Epidermal melanocyte (primary cell): ENCODE results near the gene LETMD1.
A peak's percentile ranks its signal among the peaks of the same experiment; 100 is the strongest.

Source experiments
- DNase-seq: peaks from one replicate; pipeline ENCODE4 v3.0.0; 2011; ENCODE audit warnings: low spot score; ENCODE audit not compliant: insufficient read length

The LETMD1 gene

DNA sequence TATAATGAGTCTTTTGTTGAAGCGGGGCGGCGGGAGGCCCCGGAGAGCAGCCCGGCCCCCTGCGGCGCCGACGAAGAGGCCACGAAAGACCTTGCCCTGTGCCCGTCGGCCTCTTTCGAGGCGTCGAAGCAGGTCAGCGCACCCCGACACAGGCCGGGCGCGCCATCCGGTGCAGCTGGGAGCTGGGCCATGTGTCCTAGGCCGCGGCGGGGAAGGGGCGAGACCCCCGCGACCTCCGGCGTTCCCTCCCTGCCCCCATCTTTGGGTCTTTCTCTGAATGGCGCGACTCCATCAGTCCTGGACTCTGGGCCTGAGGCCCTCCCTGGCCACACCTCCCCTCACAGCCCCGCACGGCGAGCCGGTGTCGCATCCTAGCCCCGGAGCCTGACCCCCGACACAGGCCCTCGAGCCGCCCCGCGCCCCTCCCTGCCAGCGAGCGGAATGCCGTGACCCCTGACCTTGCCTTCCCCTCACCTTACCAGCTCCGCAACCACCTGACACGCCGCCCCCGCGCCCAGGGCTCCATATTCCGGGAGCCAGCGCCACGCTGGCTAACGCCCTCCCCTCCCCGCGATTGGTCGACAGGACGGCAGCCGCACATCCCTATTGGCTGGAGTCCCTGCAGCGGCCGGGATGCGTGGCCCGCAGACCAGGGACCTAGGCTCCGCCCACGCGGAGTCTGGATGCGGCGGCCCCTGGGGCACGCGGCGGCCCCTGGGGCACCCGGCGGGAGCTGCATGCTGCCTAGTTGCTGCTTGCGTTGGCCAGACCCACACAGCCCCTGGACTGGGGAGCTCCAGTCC, 22.1 kb upstream of the LETMD1 start, which contains the start of gene SLC11A2:
Gene SLC11A2, minus strand, starts transcription at position 549 of the 803 bp plus-strand sequence. CDS start 15,656 bp downstream, outside the sequence.
- DNase-seq = peak; percentile 85

DNA sequence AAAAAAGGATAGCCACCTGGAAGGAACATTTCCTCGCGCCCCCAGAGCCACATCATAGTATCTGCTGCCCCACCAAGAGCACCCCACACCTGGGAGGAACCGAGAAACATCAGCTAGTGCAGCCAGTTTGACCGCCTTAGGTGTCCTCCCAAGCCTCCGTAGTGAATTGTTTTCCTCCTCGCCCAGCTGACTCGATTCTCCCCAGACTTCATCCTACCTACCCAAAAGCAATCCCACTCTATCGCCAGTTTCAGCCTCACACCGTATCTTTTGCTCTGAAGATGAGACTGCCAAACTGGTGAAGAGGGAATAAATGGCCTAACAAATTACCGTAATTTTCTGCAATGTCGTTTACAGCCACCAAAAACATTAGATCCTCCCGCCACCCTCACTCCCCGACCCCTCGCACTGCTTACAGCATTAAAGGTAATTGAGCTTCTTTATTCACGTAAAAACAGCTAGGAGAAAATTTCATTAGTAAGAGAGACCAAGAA, 20.7 kb upstream of the LETMD1 start:
- no peak for DNase-seq

DNA sequence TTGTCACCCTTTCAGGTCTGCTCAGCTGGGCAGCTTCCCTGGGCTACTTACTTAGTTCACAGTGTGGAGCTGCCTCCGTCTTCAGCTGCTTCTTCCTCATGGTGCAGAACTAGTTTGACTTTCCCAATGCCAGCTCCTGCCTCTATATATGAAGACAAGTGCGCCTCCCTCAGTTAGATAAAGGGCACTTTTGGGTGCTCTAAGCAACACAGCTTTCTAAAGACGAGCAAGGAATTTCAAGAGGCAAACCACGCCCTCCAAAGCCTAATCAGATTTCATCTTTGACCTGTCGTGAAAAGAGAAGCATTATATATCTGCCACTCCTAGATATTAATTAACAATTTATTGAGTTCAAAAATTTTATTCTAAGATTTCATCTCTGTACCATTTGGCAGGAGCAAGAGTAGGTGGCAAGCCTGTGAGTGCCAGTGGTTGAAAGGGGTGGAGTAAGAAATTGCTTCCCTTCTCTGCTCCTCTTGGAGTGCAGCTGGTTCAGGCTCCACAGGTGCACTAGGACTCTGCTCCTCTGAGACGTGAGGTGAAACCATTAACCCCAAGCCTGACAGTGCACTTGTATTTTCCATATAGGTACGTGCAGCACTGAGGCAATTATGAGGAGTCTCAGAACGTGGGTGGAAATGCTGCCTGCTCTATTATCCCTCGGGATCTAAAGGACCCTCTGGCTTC, 19.9 kb upstream of the LETMD1 start:
- no peak for DNase-seq

DNA sequence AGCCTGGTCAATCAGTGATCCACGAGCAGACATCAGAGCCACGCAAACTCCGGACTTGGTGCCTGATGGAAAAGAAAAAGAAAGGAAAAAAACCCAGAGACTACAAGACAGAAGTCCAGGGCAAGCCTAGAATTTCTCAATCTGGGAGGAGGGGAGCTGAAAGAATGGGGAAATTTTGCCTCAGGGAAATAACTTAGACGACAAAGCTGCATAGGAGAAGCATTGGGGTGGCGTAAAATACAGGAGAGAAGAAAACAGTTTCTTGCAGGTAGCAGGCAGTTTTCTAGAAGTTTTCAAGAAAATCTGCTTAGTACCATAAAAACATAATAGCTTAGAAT, 19.3 kb upstream of the LETMD1 start:
- no peak for DNase-seq

DNA sequence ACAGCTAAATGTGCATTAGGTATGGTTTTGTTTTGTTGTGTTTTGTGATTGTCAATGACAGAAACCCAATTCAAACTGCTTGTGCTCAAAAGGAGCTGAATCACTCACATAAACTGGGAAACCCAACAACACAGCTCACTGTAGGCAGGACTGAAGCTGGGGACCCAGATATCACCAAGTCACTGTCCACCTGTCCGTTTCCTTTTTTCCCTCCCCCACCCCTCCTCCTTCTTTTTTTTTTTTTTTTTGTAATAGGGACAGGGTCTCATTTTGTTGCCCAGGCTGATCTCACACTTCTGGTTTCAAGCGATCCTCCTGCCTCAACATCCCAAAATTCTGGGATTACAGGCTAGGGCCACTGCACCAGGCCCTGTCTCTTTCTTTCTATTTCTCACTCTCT, 15.1 kb upstream of the LETMD1 start:
- no peak for DNase-seq

DNA sequence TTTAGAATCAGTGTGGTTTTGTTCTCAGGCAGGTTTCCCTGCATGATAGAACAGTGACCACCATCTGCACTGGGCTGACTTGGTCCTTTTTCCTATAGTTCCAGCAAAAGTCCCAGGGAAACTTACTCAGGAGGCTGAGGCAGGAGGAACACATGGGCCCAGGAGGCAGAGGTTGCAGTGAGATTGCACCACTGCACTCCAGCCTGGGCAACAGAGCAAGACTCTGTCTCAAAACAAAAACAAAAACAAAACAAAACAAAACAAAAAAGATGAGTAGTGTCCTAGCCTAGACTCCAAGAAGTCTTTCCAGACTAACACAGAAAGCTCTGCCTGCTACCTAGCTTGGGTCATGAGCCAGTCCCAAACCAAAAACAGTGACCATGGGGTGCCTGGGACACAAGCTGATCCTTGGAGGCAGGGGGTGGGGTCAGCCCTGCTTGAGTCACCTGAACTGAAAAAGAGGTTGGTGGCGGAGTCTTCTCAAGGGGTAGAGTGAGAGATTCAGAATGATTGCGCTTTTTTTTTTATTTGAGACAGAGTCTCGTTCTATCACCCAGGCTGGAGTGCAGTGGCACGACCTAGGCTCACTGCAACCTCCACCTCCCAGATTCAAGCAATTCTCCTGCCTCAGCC, 14.6 kb upstream of the LETMD1 start:
- no peak for DNase-seq

DNA sequence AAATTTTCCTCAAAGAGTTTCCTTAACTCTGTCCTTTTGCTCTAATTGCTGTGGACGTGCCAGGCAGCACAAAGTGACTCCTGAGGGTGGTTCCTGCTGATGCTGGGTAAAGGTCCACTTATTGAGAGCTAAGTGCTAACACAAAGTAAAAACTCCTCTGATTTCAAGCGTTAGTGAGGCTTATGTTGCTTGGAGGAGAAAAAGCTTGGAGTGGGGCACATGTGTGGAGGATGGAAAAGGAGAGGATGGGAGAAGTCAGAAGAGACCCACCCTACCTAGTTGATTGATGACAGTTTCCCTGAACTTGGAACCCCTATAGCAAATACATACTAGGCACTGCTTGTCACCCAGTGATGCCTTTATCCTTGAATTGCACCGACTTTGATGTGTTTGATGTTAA, 11.8 kb upstream of the LETMD1 start:
- DNase-seq = no peak

DNA sequence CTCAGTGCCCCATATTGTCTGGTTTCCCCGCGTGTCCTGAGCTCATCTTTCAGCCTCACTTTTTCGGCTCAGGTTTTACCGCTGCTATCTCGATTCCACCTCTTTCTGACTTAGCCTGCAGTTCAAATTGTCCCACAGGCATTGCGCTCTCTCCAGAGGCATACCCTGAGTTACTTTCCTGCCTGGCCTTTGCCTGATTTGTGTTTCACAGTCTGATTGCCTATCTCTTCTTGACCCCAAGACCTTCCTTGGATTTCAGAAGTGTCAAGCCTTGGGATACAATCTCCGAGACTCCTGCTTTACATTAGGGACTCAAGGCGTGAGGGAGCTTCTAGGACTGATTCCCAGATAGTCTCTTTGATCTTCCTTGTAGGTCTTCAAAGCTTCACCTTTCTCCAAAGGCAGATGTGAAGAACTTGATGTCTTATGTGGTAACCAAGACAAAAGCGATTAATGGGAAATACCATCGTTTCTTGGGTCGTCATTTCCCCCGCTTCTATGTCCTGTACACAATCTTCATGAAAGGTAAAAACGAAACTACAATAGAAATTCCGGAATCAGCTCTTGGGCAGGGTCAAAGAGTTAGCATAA, 629 bp downstream of the LETMD1 start:
- DNase-seq = no peak

DNA sequence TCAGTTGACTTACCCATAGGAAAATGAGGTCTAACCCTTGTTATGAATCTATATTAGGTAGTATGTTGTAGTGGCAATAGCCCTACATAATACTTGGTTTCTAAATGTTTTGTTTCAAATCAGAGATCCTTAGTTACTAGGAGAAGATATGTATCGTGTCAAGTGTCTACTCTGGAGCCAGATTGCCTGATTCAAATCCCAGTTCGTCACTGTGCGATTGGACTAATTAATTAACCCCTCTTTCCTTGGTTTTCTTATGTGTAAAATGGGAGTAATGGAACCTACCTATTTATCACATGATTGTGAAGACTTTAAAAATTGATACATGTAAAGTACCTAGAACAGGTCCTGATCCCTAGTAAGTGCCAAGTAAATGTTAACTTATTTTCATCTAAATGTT, 1.4 kb downstream of the LETMD1 start:
- no peak for DNase-seq

DNA sequence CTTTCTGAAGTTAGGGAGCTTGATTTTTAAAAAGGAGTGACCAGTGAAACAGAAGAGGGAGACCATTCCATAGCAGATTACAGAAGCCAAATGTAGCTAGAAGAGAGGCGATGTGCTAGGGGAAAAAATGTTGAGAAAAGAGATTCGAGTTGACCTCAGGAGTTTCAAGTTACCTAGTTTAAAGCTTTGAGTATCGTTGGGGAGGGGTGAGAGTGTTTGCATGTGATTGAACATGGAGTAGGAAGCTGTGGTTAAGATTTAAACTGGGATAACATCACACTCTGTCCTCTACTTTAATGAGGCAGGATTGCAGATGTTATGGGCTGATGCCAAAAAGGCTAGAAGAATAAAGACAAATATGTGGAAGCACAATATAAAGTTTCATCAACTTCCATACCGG, 3.7 kb downstream of the LETMD1 start:
- DNase-seq = no peak

DNA sequence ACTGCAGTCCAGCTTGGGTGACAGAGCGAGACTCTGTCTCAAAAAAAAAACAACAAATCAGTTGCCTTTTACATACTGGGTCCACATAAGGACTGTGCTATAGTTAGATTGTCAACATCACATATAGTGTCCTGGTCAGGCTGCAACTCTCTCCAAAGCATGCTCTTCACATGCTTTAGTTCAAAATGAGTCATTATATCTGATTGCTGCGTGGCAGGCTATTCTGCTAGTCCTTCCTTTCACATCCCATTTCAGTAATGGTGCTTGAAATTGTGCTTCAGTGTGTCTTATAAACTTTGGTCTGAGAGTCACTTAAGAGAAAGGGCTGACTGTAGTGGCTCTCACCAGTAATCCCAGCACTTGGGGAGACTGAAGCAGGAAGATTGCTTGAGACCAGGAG, 6.9 kb downstream of the LETMD1 start:
- no peak for DNase-seq

DNA sequence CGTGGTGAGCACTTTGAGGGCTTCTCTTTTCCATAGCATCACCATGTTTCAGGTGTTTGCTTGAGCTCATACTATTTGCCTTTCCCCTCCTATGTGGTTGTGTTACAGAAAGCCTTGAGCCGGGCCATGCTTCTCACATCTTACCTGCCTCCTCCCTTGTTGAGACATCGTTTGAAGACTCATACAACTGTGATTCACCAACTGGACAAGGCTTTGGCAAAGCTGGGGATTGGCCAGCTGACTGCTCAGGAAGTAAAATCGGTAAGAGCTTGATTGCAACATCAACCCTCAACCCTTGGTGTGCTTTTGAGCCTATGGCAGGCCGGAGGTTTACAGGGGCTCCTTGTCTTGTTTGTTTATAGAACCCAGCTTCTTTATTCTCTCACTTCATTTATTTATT, 8.1 kb downstream of the LETMD1 start:
- DNase-seq = no peak

DNA sequence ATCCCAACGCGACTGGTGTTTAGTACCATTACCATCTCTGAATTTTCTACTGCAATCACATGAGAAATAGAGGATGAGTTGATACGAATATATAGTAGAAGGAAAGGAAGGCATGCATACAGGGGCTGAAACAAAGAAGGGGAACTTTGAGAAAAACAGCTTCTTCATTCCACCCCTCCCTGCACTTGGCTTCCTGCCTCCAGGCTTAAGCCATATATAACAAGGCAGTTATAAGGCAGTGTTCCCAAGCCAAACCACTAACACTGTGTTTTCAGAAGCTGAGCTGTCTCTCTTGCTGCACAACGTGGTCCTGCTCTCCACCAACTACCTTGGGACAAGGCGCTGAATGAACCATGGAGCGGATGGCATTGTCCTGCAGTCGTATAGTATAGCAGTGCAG, 11.0 kb downstream of the LETMD1 start:
- peak; percentile 49 for DNase-seq

DNA sequence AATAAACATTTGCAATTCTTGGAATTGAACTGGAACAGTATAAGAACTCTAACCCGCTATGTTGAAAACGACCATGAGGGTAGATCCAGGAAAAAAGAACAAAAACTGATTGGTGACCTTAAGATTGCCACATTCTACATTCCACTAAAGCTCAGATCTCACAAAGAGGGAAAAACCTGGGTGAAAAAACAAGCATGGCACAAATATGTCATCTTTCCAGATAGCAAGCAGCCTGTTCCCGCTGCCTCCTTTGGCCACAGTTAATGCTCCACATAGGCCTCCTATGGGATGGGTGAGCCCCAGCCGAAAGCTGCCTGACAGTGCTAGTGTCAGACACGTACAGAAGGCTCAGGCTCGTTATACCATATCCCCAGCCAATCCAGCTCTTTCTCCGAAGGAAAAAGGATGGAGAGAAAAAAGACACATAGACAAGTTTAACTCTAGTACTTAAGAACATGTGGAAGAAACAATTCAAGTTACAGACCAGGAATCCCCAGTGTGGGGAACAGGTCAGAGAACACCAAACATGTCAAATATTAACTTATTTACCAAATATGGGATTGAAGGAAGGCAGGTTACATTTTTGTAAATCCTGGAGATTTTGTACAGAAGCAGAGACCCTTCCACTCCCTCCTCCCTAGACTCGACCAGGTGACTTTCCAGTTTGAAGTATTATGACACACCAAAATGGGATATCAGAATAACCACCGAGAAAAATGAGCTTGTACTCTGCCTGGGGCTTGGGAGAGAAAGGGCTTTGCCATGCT, 14.7 kb downstream of the LETMD1 start:
- DNase-seq = no peak

DNA sequence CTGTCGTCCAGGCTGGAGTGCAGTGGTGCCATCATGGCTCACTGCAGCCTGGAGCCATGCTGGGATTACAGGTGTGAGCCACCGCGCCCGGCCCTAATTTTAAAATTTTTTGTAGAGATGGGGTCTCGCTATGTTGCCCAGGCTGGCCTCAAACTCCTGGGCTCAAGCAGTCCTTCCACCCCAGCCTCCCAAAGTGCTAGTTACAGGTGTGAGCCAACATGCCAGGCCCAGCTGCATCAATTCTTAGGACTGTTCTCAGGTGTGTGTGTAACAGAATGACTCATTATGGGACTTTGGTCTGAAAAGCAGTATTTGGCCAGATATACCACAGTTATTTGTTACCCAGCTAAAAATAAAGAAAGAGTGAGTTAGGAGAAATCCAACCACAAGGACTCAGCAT, 17.4 kb downstream of the LETMD1 start:
- no peak for DNase-seq

DNA sequence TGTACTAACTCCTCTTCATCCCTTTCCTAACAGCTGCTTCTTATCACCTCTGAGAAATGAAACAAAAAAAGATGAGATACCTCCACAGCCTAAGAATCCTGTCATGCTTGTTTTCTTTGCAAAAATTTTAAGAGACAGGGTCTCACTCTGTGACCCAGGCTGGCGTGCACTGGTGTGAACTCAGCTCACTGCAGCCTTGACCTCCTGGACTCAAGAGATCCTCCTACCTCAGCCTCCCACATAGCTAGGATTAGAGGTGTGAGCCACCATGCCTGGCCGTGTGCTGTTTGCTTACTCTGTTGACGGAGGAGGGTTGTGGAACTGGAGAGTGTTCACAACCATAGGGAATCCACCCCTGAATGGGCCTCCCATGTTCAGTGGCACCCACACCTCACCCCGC, 19.1 kb downstream of the LETMD1 start:
- DNase-seq = no peak

DNA sequence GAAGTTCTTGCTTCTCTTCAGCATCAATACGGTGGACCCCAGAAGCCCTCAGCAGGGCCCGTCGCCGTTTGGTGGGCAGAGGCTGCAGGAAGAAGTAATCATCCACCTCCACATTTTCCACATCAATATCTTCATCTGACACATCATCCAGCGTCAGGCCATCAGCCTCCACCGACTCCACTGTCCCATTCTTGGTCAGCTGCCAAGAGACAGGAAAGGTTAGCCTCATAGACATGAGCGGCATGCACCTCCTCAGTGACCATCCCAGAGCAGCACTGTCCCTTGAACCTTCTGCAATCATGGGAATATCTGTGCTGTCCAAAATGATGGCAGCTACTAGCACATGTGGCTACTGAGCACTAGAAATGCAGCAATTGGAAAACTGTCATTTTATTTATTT, 19.6 kb downstream of the LETMD1 start:
- DNase-seq = no peak

DNA sequence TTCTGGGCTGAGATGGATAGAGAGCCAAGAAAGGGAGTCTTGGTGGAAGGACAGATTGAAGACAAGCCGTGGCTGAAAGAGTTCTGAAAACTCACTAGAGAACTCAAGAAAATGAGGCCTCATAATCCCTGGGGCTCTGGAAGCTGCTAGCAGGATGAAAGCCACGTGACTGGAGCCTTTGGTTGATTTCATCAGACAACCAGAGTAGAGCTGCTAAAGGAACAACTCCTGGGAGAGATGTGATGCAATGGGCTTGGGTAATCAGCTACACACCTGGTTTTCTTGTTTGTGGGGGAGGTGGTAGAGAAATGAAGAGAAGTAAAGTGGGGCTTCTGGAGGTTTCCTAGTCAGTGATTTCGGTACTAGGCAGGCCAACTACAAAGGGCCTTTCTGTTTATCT, 21.9 kb downstream of the LETMD1 start:
- DNase-seq = no peak

DNA sequence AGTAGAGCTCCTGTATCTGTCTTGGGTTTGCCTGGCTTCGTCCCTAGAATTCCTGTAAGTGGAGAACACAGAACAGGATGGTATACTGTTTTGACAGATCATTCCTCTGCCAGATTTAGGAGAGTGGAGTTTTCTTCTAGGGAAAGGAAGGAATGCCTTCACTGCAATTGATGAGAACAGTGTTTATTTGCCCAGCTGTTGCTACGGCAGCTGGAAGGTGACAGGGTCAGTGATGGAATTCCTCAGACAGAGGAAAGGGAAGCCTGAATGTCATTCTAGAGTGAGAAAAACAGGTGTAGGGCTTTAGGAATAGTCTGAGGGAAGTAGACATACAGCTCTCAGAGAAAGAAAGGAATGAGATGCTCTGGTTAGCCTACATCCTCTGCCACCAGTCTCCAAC, 23.5 kb downstream of the LETMD1 start:
- no peak for DNase-seq

DNA sequence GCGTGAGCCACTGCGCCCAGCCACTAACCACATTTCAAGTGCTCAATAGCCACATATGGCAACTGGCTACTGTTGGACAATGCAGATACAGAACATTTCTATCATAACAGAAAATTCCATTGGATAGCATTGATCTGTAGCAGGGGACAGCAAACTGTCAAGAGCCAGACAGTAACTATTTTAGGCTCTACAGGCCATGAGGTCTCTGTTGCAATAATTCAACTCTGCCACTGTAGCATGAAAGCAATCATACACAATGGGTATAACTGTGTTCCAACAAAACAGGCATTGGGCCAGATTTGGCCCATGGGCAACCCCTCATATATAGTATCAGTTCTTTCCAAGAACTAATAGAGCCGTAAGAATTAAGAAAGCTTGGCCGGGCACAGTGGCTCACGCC, 27.3 kb downstream of the LETMD1 start:
- no peak for DNase-seq

DNA sequence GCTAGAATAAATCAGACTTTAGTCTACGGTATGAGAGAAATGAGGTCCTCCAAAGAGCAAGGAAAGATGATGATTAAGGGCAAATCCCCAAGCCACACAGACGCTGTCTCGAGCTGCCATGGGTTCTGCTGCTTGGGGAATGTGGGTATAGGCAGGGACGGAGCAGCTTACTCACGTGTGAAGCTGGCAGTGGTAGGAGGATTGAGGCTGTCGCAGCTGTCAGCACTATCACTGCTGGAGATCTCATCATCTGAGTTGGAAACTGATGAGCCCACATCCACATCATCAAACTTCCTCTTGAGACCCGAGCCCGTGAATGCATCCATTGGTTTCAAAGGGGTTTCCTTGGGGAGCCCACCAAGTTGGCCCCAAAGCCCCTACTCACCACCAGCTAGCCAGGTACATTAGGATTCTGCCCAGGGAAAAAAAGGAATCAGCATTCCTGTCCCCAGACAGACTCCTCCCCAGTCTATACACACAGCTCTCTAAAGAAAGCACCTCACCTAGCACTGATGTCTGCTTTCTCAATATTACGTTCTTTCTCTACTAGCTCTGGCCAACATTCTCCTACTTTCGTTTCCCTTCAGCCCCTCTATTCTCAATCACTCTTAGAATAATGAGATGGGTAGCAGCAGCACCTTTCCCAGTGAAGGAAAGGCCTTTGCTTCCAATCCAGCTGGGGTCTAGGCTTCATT, 28.3 kb downstream of the LETMD1 start:
- DNase-seq = no peak
